Skin of body (tissue), 2 donors: ENCODE data around the gene SLC13A2. TPM values are rescaled to one million over a fixed set of nuclear protein-coding genes. Genes with fewer than 3 reads are reported as not detected.
"Not testable (repeated sequence)": the region's sequence is repeated elsewhere in the genome, so short reads cannot be mapped to it uniquely, and the experiment has no call there.

Experiments
- DNase-seq: peaks from one replicate; lab custom pipeline; 2025; lab: John Stamatoyannopoulos, UW
- total RNA-seq: library from RNA; depleted of rRNA; stranded (reverse); fragments of >200 nt; gene quantifications from one replicate; pipeline ENCODE4 v1.2.3, GENCODE V29; 2014

The SLC13A2 gene, protein sequence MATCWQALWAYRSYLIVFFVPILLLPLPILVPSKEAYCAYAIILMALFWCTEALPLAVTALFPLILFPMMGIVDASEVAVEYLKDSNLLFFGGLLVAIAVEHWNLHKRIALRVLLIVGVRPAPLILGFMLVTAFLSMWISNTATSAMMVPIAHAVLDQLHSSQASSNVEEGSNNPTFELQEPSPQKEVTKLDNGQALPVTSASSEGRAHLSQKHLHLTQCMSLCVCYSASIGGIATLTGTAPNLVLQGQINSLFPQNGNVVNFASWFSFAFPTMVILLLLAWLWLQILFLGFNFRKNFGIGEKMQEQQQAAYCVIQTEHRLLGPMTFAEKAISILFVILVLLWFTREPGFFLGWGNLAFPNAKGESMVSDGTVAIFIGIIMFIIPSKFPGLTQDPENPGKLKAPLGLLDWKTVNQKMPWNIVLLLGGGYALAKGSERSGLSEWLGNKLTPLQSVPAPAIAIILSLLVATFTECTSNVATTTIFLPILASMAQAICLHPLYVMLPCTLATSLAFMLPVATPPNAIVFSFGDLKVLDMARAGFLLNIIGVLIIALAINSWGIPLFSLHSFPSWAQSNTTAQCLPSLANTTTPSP
- total RNA-seq, result 0.20 TPM

GRCh38 chr17:28473542-28473941 is at the start of gene SLC13A2:
TSS of gene SLC13A2 (plus strand) at chr17:28473644. CDS start at chr17:28473713, 69 bp downstream.
- no peak for DNase-seq

- DNase-seq, result no peak
Measured at GRCh38 chr17:28425206-28425605, 48.2 kb upstream of the SLC13A2 start.

GRCh38 chr17:28426081-28426519 is 47.3 kb upstream of the SLC13A2 start:
- no peak for DNase-seq

- peak; percentile 87 for DNase-seq
Measured at GRCh38 chr17:28427371-28427770, 46.1 kb upstream of the SLC13A2 start.

DNA sequence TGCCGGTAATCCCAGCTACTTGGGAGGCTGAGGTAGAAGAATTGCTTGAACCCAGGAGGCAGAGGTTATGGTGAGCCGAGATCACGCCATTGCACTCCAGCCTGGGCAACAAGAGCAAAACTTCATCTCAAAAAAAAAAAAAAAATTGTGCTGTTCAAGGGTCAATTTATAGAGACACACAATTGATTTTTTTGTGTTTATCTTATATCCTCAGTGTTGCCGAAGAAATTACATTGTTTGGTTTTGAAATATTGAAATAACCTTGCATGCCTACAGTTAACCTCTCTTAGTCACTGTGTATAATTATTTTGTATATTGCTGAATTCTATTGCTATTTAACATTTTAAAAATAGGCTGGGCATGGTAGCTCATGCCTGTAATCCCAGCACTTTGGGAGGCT is 45.5 kb upstream of the SLC13A2 start:
- DNase-seq, result not testable (repeated sequence)

GRCh38 chr17:28433721-28434120 is 39.7 kb upstream of the SLC13A2 start:
- no peak for DNase-seq

DNA sequence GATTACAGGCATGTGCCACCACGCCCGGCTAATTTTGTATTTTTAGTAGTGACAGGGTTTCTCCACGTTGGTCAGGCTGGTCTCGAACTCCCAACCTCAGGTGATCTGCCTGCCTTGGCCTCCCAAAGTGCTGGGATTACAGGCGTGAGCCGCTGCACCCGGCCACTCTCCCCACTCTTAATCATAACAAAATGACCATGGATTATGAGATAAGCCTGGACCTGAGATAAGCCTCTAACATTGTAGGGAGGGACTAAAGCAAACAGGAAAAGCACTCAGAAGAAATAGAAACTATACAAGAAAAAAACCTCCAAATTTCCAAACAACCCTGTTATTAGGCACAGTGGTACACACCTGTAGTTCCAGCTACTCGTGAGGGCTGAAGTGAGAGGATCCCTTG is 39.1 kb upstream of the SLC13A2 start:
- not testable (repeated sequence) for DNase-seq

DNA sequence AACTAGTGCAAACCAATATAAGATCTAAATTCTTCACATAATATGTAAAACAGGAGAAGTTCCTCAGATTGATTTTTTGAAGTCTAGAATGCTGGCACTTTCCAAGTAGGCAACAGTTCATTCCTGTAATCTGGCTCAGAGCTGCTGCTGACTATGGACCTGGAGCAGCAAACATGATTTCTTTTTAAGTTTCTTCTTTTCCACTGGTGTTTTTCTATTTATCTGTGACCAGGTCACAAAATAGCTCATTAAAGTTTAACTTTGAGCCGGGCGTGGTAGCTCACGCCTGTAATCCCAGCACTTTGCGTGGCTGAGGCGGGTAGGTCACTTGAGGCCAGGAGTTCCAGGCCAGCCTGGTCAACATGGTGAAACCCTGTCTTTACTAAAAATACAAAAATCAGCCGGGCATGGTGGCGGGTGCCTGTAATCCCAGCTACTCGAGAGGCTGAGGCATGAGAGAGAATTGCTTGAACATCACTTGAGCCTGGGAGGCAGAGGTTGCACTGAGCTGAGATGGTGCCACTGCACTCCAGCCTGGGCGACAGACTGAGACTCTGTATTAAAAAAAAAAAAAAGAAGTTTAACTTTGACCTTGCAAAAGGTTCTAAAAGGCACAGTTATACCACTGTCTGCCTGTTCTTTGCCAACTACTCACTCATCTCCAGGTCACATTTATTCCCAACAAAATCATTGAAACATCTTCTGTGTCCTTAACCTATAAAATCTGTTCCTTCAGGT is 29.4 kb upstream of the SLC13A2 start:
- no peak for DNase-seq

- no peak for DNase-seq
Measured at GRCh38 chr17:28446716-28447395, 26.6 kb upstream of the SLC13A2 start.

GRCh38 chr17:28447396-28447760 is 26.1 kb upstream of the SLC13A2 start:
- DNase-seq, result no peak

- DNase-seq, result no peak
Measured at GRCh38 chr17:28449859-28450258, 23.6 kb upstream of the SLC13A2 start.

GRCh38 chr17:28457890-28458289 is 15.6 kb upstream of the SLC13A2 start:
- no peak for DNase-seq

GRCh38 chr17:28458881-28459280 is 14.6 kb upstream of the SLC13A2 start:
- not testable (repeated sequence) for DNase-seq

- DNase-seq, result no peak
Measured at GRCh38 chr17:28460901-28461300, 12.5 kb upstream of the SLC13A2 start.

DNA sequence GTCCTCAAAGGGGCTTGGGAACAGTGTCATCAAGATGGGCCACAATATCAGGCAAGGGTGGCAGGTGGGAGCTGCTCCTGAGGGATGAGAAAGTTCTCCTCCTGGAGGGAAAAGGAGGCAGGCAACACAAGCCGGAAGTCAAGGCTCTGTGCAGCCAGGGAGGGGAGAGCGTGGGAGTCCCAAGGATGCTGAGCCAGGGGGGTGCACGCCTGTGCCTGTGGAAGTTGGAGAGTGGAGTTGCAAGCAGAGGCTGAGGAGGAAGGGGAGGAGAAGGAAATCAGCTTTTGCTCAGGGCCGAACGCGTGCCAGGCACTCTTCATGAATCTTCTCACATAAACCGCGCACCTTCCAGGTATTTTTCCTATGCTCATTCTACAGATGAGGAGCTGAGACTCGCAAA is 7.4 kb upstream of the SLC13A2 start:
- DNase-seq, result no peak

DNA sequence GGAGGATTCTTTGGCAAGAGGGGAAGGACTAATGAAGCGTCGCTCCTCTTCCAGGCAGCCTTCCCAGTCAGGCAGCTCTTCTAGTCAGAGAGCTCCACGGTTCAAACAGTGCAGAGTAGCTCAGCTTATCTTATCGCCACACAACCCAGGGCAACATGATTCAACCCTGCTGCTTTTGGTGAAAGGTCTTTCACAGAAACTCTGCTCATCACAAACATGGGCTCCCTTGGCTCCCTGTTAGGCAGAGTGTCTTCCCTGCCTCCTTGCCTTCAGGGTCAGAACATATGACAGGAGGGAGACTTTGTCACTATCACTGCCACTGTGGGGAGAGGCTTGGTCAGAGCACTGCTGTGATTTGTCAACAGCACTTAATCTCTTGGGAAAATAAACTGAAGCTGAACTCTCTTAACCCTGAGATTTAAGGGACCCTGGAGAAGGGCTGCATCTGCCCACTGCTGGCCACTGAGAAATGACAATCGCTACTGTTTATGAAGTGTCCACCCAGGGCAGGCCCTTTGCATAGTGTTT is 6.9 kb upstream of the SLC13A2 start:
- no peak for DNase-seq

DNA sequence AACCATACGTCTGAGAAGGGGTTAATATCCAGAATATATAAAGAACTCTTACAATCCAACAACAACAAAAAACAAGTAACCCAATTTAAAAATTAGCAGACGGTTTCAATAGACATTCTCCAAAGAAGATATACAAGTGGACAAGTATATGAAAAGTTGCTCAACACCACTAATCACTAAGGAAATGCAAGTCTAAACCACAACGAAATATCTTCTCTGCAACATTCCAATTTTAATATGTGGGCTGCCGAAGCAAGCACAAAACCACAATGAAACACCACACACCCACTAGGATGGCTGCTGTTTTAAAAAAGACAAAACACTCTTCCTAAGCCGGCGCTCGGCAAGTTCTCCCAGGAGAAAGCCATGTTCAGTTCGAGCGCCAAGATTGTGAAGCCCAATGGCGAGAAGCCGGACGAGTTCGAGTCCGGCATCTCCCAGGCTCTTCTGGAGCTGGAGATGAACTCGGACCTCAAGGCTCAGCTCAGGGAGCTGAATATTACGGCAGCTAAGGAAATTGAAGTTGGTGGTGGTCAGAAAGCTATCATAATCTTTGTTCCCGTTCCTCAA is 5.9 kb upstream of the SLC13A2 start:
- DNase-seq, result no peak

- DNase-seq, result not testable (repeated sequence)
Measured at GRCh38 chr17:28468033-28468735, 5.3 kb upstream of the SLC13A2 start.

GRCh38 chr17:28468781-28469180 is 4.7 kb upstream of the SLC13A2 start:
- no peak for DNase-seq

DNA sequence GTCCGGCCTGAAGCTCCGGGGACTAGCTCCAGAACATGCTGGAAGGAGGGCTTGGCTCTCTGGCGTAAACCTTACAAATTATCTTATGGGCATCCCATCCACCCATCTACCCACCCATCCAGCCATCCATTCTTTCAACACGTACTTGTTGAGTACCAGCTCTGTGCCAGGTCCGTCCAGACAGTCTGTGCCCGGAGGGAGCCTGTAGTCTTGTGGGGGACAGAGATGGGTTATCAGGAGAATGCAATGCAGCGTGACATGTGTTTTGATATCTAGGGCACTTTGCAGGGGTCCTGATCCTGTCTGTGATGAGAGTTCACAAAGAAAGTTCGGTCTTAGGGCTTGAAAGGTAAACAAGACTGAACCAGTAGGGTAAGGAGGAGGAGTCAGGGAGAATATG is 4.1 kb upstream of the SLC13A2 start:
- no peak for DNase-seq
